HG03196 (cell line): ENCODE results near the gene ZNF319.
A peak's percentile ranks its signal among the peaks of the same experiment; 100 is the strongest.

Source experiments
- ATAC-seq: cut with Tn5 transposase; IDR thresholded peaks from one replicate; pipeline ENCODE4 v1.9.1; 2021; ENCODE audit not compliant: unreplicated experiment

Gene ZNF319

DNA sequence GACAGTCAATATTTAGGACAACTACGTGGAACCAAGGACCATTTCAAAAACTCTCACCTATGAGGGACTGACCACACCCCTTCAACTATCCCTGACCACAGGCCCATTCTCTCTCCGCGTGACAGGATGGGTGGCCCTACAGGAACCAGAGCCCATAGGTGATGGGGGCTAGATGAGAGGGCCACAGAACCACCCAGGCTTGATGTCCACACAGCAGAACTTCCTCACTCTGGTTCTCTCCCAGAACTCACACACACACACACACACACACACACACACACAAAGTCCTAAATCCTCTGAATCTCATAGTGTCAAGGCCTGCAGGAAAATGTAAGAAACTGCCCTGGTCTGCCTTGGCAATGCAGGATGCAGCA is 1.5 kb downstream of the ZNF319 start:
- no peak for ATAC-seq

DNA sequence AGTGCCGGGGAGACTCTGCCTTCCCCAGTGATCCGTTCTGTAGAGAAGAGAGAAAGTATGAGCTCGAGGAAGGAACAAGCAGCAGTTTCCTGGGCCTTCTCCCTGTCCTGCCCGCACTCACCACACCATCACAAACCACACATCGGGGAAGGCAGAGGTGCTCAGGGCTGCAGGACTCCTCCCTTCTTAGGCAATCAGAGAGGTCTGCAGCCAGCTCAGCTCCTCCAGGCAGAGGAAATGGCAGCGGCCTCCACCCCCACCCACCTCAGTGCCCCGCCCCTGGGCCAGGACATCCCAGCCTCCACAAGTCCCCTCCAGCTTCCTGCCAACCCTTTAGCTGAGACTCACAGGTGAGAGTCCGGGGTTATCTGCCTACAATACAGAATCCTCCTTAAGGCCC is 2.0 kb downstream of the ZNF319 start:
- ATAC-seq = no peak

DNA sequence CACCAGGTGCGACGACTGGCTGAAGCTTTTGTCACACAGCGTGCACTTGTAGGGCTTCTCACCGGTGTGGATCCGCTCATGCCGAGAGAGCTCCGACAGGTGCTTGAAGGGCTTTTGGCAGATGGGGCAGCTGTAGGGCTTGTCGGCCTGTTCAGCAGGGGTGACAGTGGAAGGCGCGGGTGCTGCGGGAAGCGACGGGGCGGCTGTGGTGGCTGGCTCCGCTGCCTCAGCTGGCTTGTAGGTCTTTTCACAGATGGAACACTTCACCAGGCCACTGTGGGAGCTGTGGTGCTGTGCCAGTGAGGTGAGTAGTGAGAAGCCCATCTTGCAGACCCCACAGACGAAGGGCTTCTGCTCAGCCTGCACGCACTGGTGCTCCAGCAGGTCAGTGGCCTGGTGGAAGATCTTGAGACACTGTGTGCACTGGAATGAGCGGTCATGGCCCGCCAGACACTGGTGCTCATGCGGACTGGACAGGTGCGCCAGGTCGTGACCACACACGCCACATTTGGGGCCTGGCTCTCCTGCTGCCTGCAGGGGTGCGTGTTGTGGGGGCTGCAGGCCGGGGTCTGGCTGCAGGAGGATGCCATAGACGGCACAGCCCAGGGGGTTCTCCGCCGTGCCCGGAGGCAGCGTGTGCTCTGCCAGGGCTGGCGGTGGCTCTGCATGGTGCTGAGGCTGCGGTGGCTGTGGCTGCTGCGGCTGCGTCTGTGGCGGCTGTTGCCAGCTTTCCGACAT is 2.8 kb downstream of the ZNF319 start:
- no peak for ATAC-seq

DNA sequence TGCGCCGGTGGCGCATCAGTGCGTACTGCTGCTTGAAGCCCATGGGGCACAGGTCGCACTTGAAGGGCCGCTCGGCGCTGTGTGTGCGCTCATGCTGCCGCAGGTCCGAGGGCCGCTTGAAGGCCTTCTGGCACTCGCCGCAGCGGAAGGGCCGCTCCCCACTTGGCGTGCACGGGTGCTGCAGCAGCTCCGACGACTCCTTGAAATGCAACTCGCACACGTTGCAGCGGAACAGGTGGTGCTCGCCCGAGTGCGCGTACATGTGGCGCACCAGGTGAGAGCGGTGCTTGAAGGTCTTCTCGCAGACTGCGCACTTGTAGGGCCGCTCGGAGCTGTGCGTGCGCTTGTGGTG is 3.3 kb downstream of the ZNF319 start:
- ATAC-seq = no peak

DNA sequence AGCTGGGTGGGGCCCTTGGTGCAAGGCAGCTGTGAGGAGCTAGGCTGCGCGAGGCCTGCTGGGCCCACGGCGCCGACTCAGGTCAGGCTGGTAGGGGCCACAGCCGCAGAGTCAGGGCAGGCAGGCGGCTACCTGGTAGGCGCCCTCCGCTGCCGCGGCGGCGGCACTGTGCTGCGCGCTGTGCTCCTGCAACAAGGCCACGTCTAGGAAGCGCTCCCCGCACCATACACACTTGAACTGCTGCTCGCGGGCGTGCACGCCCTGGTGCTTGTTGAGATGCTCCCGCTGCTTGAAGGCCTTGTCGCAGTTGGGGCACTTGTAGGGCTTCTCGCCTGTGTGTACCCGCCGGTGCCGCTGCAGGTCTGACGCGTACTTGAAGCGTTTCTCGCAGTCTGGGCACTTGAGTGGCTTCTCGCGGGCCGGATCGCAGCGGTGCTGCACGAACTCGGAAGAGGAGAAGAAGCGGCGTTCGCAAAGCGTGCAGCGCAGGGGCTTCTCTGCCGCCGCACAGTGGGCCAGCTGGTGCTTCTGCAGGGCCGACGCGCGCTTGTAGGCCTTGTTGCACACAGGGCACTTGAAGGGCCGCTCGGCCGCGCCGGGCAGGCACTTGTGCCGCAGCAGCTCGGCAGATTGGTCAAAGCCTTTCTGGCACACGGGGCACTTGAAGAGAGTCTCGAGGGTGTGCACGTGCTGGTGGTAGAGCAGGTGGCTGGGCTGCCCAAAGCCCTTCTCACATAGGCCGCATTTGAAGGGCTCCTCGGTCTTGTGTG is 3.9 kb downstream of the ZNF319 start:
- no peak for ATAC-seq

DNA sequence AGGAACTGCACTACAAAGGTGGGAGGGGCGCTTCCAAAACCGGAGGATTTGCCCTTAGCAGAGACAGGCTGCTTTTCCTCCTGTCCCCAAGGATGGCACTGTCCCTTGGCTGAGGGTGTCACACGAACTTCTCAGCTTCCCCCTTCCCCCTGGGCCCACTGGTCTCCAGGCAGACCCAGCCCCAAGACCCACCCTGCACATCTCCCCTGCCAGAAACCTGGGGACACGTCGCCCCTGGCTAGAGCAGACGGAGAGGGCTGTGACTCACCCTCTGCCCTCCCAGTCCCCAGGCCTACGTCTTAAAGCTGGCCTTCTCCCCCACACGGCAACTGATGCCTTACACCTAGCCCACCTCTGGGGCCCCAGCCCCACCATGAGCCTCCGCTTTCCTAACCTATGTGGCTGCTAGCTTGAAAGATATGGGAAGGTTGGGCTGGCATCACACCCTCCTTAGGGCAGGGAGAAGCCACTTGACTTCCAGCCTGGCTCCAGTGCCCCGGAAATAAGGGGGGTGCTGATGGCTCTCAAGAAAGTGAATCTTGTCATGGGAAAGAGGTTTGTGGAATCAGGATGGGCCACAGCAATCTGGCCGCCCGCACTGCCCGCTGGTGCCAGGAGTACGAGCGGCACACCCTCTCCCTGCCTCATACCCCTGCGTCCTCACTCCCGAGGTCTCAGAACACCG is 4.6 kb downstream of the ZNF319 start:
- no peak for ATAC-seq

DNA sequence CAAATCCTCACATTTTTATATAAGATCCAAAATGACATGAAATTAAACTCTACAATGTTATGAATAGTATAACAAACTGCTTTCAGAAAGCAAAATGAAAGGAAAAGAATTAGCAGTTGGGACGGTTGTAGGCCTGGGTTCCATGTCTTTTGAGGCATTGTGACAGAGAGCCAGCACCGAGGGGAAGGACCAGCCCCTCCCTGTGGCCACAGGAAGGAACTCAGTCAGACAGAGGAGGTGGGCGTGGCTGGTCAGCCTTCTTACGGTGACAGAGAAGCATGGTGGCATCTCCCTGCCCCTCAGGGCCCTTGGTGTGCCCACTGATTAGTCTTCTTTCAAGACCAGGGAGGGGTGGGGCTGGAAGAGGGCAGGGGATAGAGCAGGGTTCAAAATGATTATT is 5.7 kb downstream of the ZNF319 start:
- ATAC-seq = peak; percentile 45

DNA sequence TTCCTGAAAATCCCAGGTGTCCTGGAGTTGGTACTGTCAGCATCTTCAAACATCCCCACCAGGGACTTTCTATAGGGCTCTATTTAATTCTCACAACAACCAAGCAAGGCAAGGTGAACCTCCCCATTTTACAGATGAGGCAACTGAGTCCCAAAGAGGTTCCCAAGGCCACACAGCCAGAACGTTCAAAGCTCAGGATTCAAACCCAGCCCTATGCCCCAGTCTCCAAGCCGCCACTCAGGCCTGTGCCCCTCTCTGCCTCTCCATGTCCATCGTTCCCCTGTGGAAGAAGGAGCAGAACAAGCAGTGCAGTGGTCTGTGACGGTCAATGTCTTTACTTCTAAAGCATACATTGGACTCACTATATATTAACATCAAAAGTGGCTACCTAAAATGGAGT is 6.1 kb downstream of the ZNF319 start:
- ATAC-seq = no peak

DNA sequence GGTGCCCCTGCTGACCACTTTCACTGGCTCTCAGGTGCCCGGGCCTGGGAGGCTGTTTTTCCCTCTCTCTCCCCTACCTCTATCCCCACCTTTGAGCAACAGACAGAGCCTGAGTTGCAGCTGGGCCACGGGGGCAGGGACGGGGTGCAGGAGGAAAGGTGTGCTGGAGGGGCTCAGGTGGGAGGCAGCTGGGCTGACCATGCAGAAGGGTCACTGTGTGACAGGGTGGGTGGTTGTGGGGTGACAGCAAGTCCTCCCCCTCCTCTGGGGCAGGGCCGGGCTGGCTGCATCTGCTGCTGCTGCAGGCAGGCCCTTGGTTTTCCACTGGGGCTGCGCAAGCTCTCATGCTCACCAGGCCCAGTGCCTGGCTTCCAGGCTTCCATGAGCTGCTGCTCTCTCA is 6.6 kb downstream of the ZNF319 start:
- no peak for ATAC-seq

DNA sequence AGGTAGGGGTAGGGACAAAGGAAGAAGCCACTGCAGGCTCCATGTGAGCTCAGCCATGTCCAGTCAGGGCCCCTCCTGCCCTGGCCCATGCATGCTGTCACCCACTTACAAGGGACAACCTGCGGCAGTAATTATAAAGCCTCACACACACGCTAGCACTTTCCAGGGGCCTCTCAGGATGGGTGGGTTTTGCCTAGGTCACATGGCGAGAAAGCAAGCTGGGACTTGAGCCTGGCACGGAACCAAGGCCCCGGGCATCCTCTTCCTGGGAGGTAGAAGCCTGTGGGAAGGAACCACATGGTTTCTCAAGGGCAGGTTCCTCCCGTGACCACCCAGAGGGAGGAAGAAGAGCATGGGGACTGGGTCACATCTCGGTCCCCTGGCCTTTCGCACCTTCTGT is 7.0 kb downstream of the ZNF319 start:
- no peak for ATAC-seq

DNA sequence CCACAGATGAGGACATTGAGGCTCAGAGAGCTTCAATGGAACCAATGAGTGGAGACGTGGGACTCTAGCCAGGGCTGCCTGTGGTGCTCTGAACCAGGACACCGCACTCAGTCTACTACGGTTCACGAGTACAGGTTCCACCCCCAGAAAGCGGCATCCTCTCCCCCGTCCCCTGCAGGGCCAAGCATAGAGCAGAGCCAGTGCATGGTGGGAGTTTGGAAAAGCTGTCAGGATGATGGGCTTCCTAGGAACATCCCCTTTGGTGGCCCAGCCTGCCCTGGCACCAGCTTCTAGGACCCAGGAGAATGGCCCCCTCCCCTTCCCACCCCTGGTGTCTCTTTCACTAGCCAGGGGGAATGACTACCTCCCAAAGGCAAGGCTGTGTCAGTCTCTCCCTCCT is 8.4 kb downstream of the ZNF319 start:
- ATAC-seq = no peak

DNA sequence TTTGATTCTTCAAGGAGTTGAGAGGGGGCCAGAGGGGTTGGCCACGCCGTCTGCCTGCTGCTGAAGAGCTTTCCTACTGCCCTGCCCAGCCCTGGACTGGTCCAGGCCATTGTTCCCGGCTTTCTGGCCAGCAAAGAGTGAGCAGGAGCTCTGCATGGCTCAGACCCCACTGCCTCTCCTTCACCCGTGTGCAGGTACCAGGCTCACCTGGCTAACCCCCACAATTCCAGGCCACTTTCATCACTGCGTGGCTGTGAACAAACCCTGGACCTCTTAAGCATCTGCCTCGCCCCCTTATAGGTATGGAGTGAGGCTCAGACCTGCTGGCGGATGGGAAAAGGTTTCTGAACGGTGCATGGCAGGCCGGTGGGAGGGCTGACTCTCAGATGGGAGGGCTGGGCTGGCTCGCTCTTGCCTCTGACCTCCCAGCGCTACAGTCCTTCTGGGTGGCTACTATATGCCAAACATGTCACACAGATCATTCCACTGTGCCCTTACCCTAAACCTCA is 8.9 kb downstream of the ZNF319 start:
- no peak for ATAC-seq

DNA sequence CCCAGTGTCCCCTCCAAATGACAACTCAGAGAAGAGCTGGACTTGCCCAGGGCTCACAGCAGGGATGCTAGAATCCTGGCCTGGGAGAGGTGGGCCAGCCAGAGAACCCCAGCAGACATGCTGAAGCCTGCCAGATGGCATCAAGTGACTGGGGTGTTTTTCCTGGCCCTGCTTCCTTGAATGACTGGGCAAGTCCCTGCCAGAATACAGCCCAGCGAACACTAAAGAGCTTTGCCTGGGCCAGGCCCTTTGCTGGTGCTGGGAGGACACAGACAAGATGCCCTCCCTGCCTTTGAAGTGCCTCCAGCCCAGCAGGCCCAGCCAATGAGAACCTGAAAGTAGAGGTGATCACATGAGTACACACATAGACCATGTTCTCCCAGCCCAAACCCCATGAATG is 11.5 kb downstream of the ZNF319 start:
- ATAC-seq = no peak

DNA sequence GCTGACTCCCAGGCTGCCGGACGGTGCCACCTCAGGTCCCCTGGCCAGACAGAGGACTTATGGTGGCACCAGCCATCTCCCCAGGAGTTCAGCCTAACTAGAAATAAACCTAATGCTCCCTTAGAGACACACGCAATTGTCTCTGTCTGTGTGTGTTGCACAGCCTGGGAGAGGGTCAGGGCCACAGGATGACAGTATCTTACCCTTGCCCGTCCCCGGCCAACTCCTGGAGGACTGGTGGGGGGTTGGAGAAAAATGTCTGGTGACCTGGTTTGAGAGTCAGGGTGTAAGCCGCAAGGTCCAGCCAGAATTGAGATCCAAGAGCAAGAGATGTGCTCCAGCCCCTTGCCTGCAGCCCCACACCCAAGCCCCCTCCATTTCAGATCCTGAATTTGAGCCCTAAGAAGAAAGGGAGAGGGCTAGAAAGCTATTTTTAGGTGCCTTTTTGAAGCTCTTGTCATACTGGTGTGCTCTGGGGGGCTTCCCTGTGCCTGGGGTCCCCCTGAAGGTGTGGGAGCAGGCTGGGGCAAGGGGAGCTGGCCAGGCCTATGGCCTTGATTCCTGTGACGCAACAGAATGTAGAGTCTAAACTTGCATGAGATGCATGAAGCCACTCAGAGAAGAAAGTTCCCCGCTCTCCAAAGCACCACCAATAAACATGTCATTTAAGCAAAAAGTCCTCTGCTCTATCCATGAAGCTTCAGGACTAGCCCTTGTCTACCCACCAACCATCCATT is 12.9 kb downstream of the ZNF319 start:
- no peak for ATAC-seq

DNA sequence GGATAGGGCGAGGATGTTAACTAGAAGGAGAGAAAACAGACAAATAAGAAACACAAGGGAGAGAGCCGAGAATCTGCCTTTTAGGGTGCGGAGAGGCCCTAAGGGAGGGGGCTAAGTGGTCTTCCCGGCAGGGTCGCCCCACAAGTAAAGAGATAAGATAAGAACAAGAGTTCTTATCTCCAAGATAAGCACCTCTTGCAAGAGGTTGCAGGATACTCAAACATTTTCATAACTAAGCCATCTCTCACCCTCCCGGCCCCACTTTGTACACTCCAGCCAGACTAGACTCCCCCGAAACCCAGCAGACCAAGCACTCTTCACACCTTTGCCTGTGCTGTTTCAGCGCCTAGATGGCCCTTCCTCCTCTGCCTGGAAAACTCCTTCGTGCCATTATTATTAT is 14.3 kb downstream of the ZNF319 start:
- ATAC-seq = no peak

DNA sequence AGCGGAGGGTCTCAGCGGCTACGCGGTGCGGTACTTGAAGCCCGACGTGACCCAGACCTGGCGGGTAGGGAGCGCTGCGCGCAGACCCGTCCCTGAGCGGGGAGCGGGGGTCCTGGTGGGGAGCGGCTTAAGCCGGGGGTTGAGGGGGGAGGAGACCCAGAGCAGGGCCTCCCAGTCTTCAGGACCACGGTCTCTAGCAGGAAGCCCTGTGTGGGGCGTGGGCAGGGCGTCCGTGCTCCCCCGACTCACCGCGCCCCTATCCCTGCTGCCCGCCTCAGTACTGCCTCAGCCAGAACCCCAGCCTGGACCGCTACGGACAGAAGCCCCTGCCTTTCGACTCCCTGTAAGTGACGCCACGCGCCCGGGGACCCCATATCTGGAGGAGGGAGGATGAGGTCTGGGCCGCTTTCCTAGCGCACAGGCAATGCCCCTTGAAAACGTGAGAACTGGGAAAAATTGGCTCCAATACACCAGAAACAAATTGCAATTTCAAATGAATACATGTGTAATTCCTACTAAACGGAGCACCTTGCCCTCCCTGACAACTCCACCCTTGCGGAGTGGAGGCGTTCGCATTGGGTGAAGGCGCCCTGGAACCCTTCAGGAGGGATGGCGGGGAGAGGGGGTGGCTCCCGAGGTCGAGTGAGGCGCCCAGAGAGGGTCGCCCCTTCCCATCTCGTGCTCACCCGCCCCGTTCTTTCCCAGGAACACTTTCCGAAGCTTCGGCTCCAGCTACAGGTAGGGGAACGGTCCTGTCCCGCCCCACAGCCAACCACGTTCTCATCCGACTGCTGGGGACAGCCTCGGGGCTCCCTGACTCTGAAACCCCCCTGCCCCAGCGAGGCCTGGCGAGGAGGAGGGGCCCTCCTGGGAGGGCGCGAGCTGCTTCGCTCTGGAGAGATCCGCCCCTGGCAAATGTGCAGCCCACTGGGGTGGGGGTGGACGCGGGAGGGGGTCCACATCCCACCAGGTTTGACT is 15.0 kb downstream of the ZNF319 start:
- ATAC-seq = peak; percentile 16

DNA sequence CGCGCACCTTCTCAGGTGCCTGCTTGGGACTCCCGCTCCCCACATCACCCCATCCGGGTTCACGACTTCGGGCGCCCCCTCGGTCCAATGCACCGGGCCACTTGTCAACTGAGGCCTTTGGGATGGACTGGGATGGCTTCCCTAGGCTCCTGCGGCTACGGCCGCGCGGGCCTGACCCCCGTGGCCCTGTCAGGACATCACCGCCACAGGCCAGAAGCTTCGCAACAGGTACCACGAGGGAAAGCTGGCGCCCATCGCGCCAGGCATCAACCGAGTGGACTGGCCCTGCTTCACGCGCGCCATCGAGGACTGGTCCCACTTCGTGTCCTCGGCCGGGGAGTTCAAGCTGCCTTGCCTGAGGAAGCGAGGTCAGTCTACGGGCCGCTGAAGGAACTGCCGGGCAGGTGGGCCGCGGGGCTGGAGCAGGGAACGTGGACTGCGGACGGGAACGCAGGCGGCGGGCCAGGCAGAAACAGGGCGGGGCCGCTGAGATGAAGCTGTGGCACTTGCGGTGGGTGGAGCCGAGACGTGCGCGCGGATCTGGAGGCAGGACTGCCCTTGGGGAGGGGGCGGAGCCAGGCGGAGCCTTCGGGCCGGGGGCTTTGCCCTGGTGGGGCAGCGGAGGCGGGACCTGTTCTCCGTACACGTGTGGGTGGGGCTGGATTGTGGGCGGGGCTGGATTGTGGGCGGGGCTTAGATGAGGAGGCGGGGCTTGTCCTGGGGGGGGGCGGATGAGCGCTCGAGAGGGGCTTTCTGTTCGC is 15.8 kb downstream of the ZNF319 start:
- peak; percentile 58 for ATAC-seq

DNA sequence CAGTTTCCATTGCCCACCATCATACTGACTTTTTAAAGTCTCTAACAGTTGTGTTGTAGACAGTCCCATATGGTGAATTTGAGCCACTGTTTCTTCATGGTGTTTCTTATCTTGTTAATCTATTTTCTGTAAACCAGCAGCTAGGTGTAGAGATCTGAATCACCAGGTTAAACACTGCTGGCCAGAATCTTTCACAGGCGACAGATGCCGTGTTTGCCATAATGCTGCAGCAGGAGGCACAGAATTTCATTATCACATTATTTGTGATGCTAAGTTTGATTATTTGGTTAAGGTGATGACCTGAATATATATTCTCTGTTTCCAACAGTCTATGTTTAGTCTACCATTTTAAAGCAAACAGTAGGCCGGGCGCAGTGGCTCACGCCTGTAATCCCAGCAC is 18.1 kb downstream of the ZNF319 start:
- no peak for ATAC-seq

DNA sequence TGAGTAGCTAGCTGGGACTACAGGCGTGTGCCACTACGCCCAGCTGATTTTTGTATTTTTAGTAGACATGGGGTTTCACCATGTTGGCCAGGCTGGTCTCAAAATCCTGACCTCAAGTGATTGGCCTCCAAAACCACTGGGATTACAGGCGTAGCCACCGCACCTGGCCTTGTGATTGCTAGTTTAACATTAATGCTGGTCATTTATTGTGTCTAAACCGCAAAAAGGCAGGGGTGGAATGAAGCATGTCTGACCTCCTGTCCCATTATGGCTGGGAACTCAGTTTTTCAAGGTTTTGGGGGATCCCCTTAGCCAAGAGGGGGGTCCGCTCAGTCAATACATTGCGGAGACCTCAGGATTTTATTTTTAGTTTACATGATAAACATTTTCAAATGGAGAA is 18.8 kb downstream of the ZNF319 start:
- ATAC-seq = no peak
